ENCODE measurements around the gene PIK3C2G. TPM values are rescaled to one million over a fixed set of nuclear protein-coding genes. Genes with fewer than 3 reads are reported as not detected.

Gene PIK3C2G
- total and polyA plus RNA-seq, 8 donors = 0.60 to 3.2 (median 1.5) TPM

DNA sequence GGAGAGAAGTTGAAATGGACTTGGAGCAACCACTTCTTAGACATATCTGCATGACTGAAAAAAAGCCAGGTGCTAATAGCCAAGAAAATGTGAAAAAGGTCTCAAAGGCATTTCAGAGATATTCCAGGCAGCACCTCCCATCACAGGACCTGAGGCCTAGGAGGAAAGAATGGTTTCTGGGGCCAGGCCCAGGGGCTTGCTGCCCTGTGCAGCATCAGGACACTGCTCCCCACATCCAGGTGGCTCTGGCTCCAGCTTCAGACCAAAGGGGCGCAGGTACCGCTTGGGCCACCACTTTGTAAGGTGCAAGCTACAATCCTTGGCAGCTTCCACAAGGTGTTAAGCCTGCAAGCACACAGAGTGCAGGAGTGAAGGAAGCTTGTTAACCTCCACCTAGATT is 114.3 kb downstream of the PIK3C2G start:
- Histone ChIP-seq H3K36me3 (no peaks in the 10 kb centered on the region), H3K9me3 (no peaks in the 10 kb centered on the region), H3K27me3 (no peaks in the 10 kb centered on the region), H3K4me1 (no peaks in the 10 kb centered on the region), H3K4me3 (no peak overlapping the region), H3K27ac (no peak overlapping the region)
- no peak for ATAC-seq
- intact Hi-C loops (cut with DNase I) = no loop called here
- no peak for FAIRE-seq
- 83 to 85% methylated on average over 2 of the region's 2 CpGs for WGBS, 2 donors
- no peak for DNase-seq
- TF ChIP-seq, protein P1, sequence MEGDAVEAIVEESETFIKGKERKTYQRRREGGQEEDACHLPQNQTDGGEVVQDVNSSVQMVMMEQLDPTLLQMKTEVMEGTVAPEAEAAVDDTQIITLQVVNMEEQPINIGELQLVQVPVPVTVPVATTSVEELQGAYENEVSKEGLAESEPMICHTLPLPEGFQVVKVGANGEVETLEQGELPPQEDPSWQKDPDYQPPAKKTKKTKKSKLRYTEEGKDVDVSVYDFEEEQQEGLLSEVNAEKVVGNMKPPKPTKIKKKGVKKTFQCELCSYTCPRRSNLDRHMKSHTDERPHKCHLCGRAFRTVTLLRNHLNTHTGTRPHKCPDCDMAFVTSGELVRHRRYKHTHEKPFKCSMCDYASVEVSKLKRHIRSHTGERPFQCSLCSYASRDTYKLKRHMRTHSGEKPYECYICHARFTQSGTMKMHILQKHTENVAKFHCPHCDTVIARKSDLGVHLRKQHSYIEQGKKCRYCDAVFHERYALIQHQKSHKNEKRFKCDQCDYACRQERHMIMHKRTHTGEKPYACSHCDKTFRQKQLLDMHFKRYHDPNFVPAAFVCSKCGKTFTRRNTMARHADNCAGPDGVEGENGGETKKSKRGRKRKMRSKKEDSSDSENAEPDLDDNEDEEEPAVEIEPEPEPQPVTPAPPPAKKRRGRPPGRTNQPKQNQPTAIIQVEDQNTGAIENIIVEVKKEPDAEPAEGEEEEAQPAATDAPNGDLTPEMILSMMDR (IDR thresholded peaks at IDR 0.05) = no peak

DNA sequence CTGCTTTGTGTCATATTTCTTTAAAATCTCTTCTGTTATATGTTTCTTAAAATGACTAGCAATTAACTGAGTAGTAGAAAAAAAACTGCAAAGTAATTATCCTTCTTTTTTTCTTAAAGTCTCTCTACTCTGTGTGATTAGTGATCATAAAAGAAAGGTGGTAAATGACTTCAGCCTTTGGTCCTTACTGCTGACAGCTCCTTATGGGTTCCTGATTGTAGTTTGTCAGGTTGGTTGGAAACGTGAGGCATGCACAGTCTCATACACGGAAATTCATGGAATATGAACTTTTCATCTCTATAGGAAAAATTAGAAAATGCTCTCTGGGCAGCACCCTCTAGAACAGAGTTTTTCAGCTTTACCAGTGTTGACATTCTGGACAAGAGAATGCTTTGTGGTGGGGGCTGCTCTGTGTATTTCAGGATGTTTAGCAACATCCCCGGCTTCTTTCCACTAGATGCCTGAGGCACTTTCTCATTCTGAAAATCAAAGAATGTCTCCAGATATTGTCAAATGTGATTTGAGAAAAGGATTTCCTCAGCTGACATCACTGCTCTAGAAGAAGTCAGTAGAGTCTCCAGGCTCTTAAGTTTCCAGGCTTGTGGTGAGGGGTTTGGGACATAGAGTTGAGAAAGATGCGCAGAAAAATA is 121.0 kb downstream of the PIK3C2G start:
- ATAC-seq (no peak), DNase-seq (no peak), FAIRE-seq (no peak)
- H3K4me1 ChIP-seq = no peaks in the 10 kb centered on the region
- H3K9me3 ChIP-seq = no peaks in the 10 kb centered on the region
- 45 to 51% methylated on average over 4 of the region's 4 CpGs for whole genome bisulfite sequencing, 2 donors
- no peak overlapping the region for H3K4me3 ChIP-seq
- H3K36me3 ChIP-seq = no peaks in the 10 kb centered on the region
- intact Hi-C loops (cut with DNase I) = no loop called here
- peak overlapping the region in 1 of 4 donors; percentile 44 for H3K27ac ChIP-seq
- TF ChIP-seq, protein P1 (IDR thresholded peaks at IDR 0.05) = no peak
- no peaks in the 10 kb centered on the region for H3K27me3 ChIP-seq

DNA sequence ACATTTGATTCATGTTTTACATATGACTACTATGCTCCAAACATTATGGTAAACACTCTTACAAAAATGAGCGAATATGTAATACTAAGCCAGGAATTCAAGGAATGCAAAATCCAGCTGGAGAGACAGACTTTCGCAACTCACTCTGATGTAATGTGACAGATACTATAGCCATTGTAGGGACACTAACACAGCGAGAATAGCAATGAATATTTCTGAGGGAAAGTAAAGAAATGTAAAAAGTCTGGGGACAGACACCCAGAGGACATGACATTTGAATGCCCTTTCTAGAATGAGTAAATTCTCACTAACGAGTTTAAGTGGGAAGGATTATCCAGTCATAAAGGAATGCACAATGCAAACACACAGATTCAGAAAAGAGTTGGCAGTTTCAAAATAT is 121.9 kb downstream of the PIK3C2G start:
- peak; percentile 49 to 81 (median 64) for ATAC-seq
- Histone ChIP-seq H3K9me3 (no peaks in the 10 kb centered on the region), H3K4me1 (no peaks in the 10 kb centered on the region), H3K27me3 (no peaks in the 10 kb centered on the region), H3K36me3 (no peaks in the 10 kb centered on the region), H3K27ac (peak overlapping the region in 1 of 4 donors; percentile 44), H3K4me3 (no peak overlapping the region)
- TF ChIP-seq, protein P1 (IDR thresholded peaks at IDR 0.05) = no peak
- intact Hi-C loops (cut with DNase I) = no loop called here
- FAIRE-seq = no peak
- WGBS, 2 donors = 15 to 18% methylated on average over 4 of the region's 4 CpGs
- DNase-seq = no peak

DNA sequence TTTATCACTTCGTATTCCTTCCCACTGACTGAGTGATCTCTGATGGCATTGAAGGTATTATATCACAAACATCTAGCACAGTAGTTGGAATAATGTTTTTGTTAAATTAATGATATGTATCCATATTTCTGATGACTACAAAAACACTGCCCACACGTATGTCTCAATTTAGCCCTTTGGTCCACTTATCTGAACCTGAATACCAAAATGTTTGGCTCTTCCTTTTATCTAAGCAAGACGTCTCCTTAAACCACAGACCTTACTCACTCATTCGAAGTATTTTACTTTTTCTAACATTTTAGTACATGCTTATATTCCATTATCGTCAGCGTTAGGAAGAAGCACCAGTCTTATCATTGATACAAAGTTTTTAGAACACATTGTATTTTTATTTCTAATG is 126.4 kb downstream of the PIK3C2G start:
- WGBS, 2 donors = 68 to 84% methylated on average over 6 of the region's 6 CpGs
- DNase-seq = no peak
- no peak for ATAC-seq
- no peak overlapping the region for H3K27ac ChIP-seq
- intact Hi-C loops (cut with DNase I) = no loop called here
- H3K4me1 ChIP-seq = no peaks in the 10 kb centered on the region
- TF ChIP-seq, protein P1 (IDR thresholded peaks at IDR 0.05) = no peak
- no peaks in the 10 kb centered on the region for H3K27me3 ChIP-seq
- no peaks in the 10 kb centered on the region for H3K9me3 ChIP-seq
- no peak for FAIRE-seq
- H3K4me3 ChIP-seq = no peak overlapping the region
- H3K36me3 ChIP-seq = no peaks in the 10 kb centered on the region

DNA sequence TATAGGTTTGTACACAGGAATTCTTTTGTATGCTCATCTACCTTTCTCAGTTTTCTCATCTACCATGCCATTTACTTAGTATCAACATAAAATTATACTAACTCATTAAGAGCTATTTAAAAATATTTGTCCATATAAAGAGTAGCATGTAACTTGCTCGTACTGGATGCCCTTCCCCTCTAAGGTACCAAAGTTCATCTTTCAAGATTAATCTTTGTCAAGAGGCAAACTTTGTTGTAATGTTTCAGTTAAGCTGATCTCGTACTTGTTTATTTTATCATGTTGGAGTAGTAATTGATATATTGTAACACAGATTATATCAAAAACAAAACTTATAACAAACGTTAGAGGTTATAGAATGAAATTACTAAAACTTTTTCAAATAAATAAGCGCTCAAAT is 128.5 kb downstream of the PIK3C2G start:
- ATAC-seq = no peak
- peak; percentile 9 for FAIRE-seq
- TF ChIP-seq, protein P1 (IDR thresholded peaks at IDR 0.05) = no peak
- Histone ChIP-seq H3K36me3 (no peaks in the 10 kb centered on the region), H3K9me3 (no peaks in the 10 kb centered on the region), H3K27me3 (no peaks in the 10 kb centered on the region), H3K4me3 (no peak overlapping the region), H3K27ac (no peak overlapping the region), H3K4me1 (no peaks in the 10 kb centered on the region)
- intact Hi-C loops (cut with DNase I) = no loop called here
- WGBS, 2 donors = 41 to 44% methylated on average over 4 of the region's 4 CpGs
- DNase-seq = no peak

Measured in pancreas (tissue), 10 donors.